ENCODE results near the gene CCDC85C.

- TF ChIP-seq POLR2A (IDR thresholded peaks at IDR 0.05), result no peak
- TF ChIP-seq CTCF (IDR thresholded peaks at IDR 0.05), result no peak
These were observed 11.6 kb upstream of the CCDC85C start for GRCh38 chr14:99615497-99616157.

All from ovary (tissue), 3 donors.